CD14-positive monocyte (primary cell): Measurements from ENCODE around the gene IBA57. TPM values are rescaled to one million over a fixed set of nuclear protein-coding genes. Genes with fewer than 3 reads are reported as not detected.

Source experiments
- DNase-seq, 3 donors: peaks; one replicate each; pipeline ENCODE4 v3.0.0-alpha.2; 2011 to 2022
- H2AFZ ChIP-seq: 2 replicates; pipeline ENCODE4 v1.6.0; 2012; ENCODE audit warnings: mild to moderate bottlenecking, low read depth, low read length, inconsistent platforms; ENCODE audit not compliant: insufficient read depth, poor library complexity, severe bottlenecking
- H3K27ac ChIP-seq, 2 donors: 1 replicate in 1 of 2; 2 replicates in 1 of 2; pipeline ENCODE4 v1.5.1; 2012 to 2013; ENCODE audit warnings: low read length in 2 of 2, control low read depth in 1 of 2, inconsistent platforms in 1 of 2, low read depth in 1 of 2, mild to moderate bottlenecking in 1 of 2
- H3K27me3 ChIP-seq, 2 donors: one replicate each; pipeline versions ENCODE4 v1.6.0 to v1.6.1; 2011 to 2013; ENCODE audit warnings: low read length in 2 of 2; ENCODE audit not compliant: control insufficient read depth in 2 of 2, insufficient read depth in 2 of 2
- H3K36me3 ChIP-seq, 2 donors: replicated peaks in 1 of 2; 1 replicate in 1 of 2; 2 replicates in 1 of 2; pipeline versions ENCODE4 v1.5.1 to v1.6.1; 2012 to 2013; ENCODE audit warnings: low read length in 2 of 2, control low read depth in 1 of 2, inconsistent platforms in 1 of 2, mild to moderate bottlenecking in 1 of 2; ENCODE audit not compliant: insufficient read depth in 2 of 2, control insufficient read depth in 1 of 2
- H3K4me1 ChIP-seq, 2 donors: 1 replicate in 1 of 2; 2 replicates in 1 of 2; pipeline versions ENCODE4 v1.5.1 to v1.6.1; 2012 to 2013; ENCODE audit warnings: low read length in 2 of 2, control low read depth in 1 of 2, inconsistent platforms in 1 of 2, mild to moderate bottlenecking in 1 of 2, moderate library complexity in 1 of 2; ENCODE audit not compliant: insufficient read depth in 2 of 2, control insufficient read depth in 1 of 2
- H3K4me2 ChIP-seq: replicated peaks from 2 replicates; pipeline ENCODE3; 2012; ENCODE audit warnings: low read length, moderate library complexity, mild to moderate bottlenecking; ENCODE audit not compliant: poor library complexity, severe bottlenecking; ENCODE audit errors: extremely low read depth
- H3K4me3 ChIP-seq, 3 experiments: fragments of 200-600 bp in 1 of 3; sonication (generic) in 1 of 3; replicated peaks in 1 of 3; 1 replicate in 2 of 3; 2 replicates in 1 of 3; pipeline ENCODE4 v1.5.1; 2011 to 2013; ENCODE audit warnings: low read length in 3 of 3, mild to moderate bottlenecking in 3 of 3, control low read depth in 2 of 3, low read depth in 2 of 3, inconsistent platforms in 1 of 3, moderate library complexity in 1 of 3
- H3K79me2 ChIP-seq: 2 replicates; pipeline ENCODE4 v1.6.0; 2012; ENCODE audit warnings: mild to moderate bottlenecking, control low read depth, inconsistent platforms, low read length, moderate library complexity; ENCODE audit not compliant: insufficient read depth
- H3K9ac ChIP-seq: 2 replicates; pipeline ENCODE4 v1.6.0; 2017; ENCODE audit warnings: low read length, mild to moderate bottlenecking; ENCODE audit not compliant: insufficient read depth, poor library complexity, severe bottlenecking
- H3K9me3 ChIP-seq, 2 donors: replicated peaks in 1 of 2; 1 replicate in 1 of 2; 2 replicates in 1 of 2; pipeline versions ENCODE4 v1.5.1 to v1.6.1; 2012 to 2013; ENCODE audit warnings: low read length in 2 of 2, control low read depth in 1 of 2; ENCODE audit not compliant: control insufficient read depth in 1 of 2, insufficient read depth in 1 of 2
- H4K20me1 ChIP-seq: 2 replicates; pipeline ENCODE4 v1.6.0; 2012; ENCODE audit warnings: mild to moderate bottlenecking, low read length, control low read depth, moderate library complexity; ENCODE audit not compliant: insufficient read depth
- H3K27ac Mint-ChIP-seq, 7 donors: one replicate each; pipeline ENCODE4 v1.8.0; 2020; ENCODE audit warnings: mild to moderate bottlenecking in 7 of 7, mixed read lengths in 7 of 7, moderate library complexity in 6 of 7, inconsistent platforms in 2 of 7
- H3K27me3 Mint-ChIP-seq, 3 donors: one replicate each; pipeline ENCODE4 v1.8.0; 2021 to 2022; ENCODE audit warnings: low read depth in 3 of 3, mild to moderate bottlenecking in 3 of 3, mixed read lengths in 3 of 3, moderate library complexity in 3 of 3, inconsistent platforms in 1 of 3
- H3K36me3 Mint-ChIP-seq, 2 donors: one replicate each; pipeline ENCODE4 v1.8.0; 2020; ENCODE audit warnings: mixed read lengths in 2 of 2, inconsistent platforms in 1 of 2, mild to moderate bottlenecking in 1 of 2
- H3K4me1 Mint-ChIP-seq: one replicate; pipeline ENCODE4 v1.8.0; 2020; ENCODE audit warnings: mild to moderate bottlenecking, mixed read lengths
- H3K4me3 Mint-ChIP-seq, 2 donors: one replicate each; pipeline ENCODE4 v1.8.0; 2020; ENCODE audit warnings: mild to moderate bottlenecking in 2 of 2, mixed read lengths in 2 of 2, moderate library complexity in 1 of 2
- H3K9me3 Mint-ChIP-seq, 7 donors: one replicate each; pipeline ENCODE4 v1.8.0; 2020 to 2022; ENCODE audit warnings: mixed read lengths in 7 of 7, mild to moderate bottlenecking in 6 of 7, moderate library complexity in 6 of 7, inconsistent platforms in 2 of 7
- WGBS: methylation state at CpG from one replicate; pipeline ENCODE4 v1.1.5; 2013; ENCODE audit warnings: missing lambda C conversion rate; ENCODE audit not compliant: insufficient coverage; 5-methylcytosine and 5-hydroxymethylcytosine counted together
- intact Hi-C, 2 donors: fragments of 100-400 bp; cut with micrococcal nuclease; formaldehyde crosslinking; loops; one replicate each; pipeline versions ENCODE4 v1.15.0 to v1.15.1; 2023
- polyA plus RNA-seq, 3 donors: library from polyadenylated mRNA; depleted of rRNA in 1 of 3; unstranded in 2 of 3; stranded (reverse) in 1 of 3; fragments of 300-500 nt in 2 of 3; fragments of >200 nt in 1 of 3; fragmentation: Illumina TruSeq in 2 of 3; gene quantifications; 1 replicate in 2 of 3; 2 replicates in 1 of 3; pipeline ENCODE4 v1.2.3, GENCODE V29; 2012 to 2021
- TF ChIP-seq, protein P1 (sequence below): fragments of 200-600 bp; IDR thresholded peaks from one replicate; pipeline ENCODE4 v1.8.0; 2022; ENCODE audit warnings: antibody characterized with exemption, mild to moderate bottlenecking

The IBA57 gene
- polyA plus RNA-seq, 3 donors = 1.6 to 2.1 (median 1.7) TPM

DNA sequence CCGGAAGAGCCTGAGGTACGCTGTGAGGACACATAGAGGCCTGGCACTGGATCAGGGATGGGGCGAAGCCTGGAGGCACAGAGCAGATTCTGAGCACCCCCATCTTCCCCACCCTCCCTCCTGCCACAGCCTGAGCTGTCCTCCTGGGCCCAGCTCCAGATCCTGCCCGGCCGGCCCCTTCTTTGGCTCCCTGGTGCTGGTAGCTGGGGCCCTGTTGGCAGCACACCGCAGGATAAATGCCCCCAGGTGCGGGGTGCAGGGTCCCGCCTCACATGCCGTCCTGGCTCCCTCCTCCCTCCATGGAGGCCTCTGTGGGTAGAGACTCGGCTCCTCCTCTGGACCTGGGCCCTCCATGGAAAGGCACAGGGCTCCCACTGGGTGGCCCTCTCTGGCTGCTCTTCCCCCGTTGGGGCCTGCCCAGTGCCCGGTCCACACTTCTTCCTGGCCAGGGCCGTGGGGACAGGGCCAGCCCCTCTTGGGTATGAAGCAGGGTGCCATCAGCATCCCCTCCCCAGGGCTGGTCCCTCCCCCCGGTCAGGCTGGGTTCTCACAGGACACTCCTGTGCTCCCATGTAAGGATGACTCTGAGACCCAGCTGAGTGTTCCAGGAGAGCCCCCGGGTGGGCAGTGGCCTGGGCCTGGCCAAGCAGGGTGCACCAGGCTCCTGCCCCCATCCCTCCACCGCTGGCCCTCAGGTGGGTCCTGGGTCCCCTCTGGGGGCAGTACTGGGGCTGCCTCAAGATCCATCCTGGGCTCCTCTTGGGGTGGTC is 41.2 kb downstream of the IBA57 start:
- Histone ChIP-seq H4K20me1 (no peaks in the 10 kb centered on the region), H3K4me2 (no peak overlapping the region), H3K4me1 (no peaks in the 10 kb centered on the region), H3K9me3 (no peaks in the 10 kb centered on the region), H3K36me3 (no peaks in the 10 kb centered on the region), H3K79me2 (no peaks in the 10 kb centered on the region), H3K27me3 (no peaks in the 10 kb centered on the region), H3K27ac (no peak overlapping the region), H2AFZ (no peak overlapping the region), H3K4me3 (no peak overlapping the region), H3K9ac (no peak overlapping the region)
- H3K4me1 Mint-ChIP-seq = no peaks in the 10 kb centered on the region
- no peak overlapping the region for H3K27ac Mint-ChIP-seq
- intact Hi-C loops = no loop called here
- H3K9me3 Mint-ChIP-seq = no peaks in the 10 kb centered on the region
- H3K27me3 Mint-ChIP-seq = peaks cover 5 to 8% (median 6%) of the 10 kb centered on the region in 3 donors
- TF ChIP-seq, protein P1, sequence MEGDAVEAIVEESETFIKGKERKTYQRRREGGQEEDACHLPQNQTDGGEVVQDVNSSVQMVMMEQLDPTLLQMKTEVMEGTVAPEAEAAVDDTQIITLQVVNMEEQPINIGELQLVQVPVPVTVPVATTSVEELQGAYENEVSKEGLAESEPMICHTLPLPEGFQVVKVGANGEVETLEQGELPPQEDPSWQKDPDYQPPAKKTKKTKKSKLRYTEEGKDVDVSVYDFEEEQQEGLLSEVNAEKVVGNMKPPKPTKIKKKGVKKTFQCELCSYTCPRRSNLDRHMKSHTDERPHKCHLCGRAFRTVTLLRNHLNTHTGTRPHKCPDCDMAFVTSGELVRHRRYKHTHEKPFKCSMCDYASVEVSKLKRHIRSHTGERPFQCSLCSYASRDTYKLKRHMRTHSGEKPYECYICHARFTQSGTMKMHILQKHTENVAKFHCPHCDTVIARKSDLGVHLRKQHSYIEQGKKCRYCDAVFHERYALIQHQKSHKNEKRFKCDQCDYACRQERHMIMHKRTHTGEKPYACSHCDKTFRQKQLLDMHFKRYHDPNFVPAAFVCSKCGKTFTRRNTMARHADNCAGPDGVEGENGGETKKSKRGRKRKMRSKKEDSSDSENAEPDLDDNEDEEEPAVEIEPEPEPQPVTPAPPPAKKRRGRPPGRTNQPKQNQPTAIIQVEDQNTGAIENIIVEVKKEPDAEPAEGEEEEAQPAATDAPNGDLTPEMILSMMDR = no peak
- H3K4me3 Mint-ChIP-seq = no peak overlapping the region
- WGBS = 78% methylated on average over 11 of the region's 16 CpGs
- DNase-seq = no peak
- no peaks in the 10 kb centered on the region for H3K36me3 Mint-ChIP-seq

DNA sequence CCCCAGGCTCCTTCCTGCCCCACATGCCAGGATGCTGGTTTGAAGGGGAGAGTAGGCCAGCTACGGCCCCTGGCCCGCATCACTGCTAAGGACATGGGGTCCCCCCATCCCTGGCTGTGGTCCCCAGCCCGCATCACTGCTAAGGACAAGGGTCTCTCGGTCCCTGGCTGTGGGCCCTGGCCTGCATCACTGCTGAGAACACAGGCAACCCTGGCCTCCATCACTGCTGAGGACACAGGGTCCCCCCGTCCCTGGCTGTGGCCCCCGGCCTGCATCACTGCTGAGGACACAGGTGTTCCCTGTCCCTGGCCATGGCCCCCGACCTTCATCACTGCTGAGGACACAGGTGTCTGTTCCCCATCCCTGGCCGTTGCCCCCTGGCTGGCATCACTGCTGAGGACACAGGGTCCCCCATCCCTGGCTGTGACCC is 41.8 kb downstream of the IBA57 start:
- WGBS = 78% methylated on average over 8 of the region's 8 CpGs
- no peaks in the 10 kb centered on the region for H4K20me1 ChIP-seq
- no peaks in the 10 kb centered on the region for H3K9me3 ChIP-seq
- Mint-ChIP-seq H3K36me3 (no peaks in the 10 kb centered on the region), H3K9me3 (peaks cover 0 to 2% (median 0%) of the 10 kb centered on the region in 7 donors), H3K27ac (no peak overlapping the region), H3K4me3 (no peak overlapping the region), H3K27me3 (peaks cover 5 to 8% (median 7%) of the 10 kb centered on the region in 3 donors), H3K4me1 (no peaks in the 10 kb centered on the region)
- TF ChIP-seq, protein P1 = no peak
- no peak overlapping the region for H2AFZ ChIP-seq
- H3K27me3 ChIP-seq = peaks cover 0 to under 1% of the 10 kb centered on the region in 2 donors
- no peak overlapping the region for H3K27ac ChIP-seq
- no peaks in the 10 kb centered on the region for H3K79me2 ChIP-seq
- DNase-seq = no peak
- no peaks in the 10 kb centered on the region for H3K4me1 ChIP-seq
- H3K9ac ChIP-seq = no peak overlapping the region
- no peaks in the 10 kb centered on the region for H3K36me3 ChIP-seq
- H3K4me2 ChIP-seq = no peak overlapping the region
- H3K4me3 ChIP-seq = no peak overlapping the region
- intact Hi-C loops = no loop called here
